K562 (cell line): ENCODE results near the gene DOP1A. TPM values are rescaled to one million over a fixed set of nuclear protein-coding genes. Genes with fewer than 3 reads are reported as not detected.

Experiments used
- CHD1 ChIP-seq: fragments of 200-600 bp; sonication (generic); IDR thresholded peaks from one replicate; pipeline ENCODE4 v1.6.1; 2012; ENCODE audit warnings: mild to moderate bottlenecking, moderate library complexity, low read length, inconsistent platforms
- FIP1L1 ChIP-seq: fragments of 200-400 bp; formaldehyde crosslinking; IDR thresholded peaks from 2 replicates; pipeline ENCODE4 v1.6.1; 2018; ENCODE audit warnings: mild to moderate bottlenecking, low read depth, low read length; ENCODE audit not compliant: poor library complexity, severe bottlenecking
- HDAC2 ChIP-seq: fragments of 450-650 bp; IDR thresholded peaks from 2 replicates; pipeline ENCODE4 v1.6.1; 2016; ENCODE audit warnings: mild to moderate bottlenecking
- MCM3 ChIP-seq: fragments of 450-650 bp; IDR thresholded peaks from 2 replicates; pipeline ENCODE4 v1.6.1; 2016
- MTA2 ChIP-seq: fragments of 450-650 bp; IDR thresholded peaks from 2 replicates; pipeline ENCODE4 v1.6.1; 2016; ENCODE audit warnings: low read depth
- NFE2L1 ChIP-seq: fragments of 450-650 bp; IDR thresholded peaks from 2 replicates; pipeline ENCODE4 v1.6.1; 2016; ENCODE audit warnings: missing genetic modification characterization, low read depth, mild to moderate bottlenecking, missing compliant biosample characterization, moderate library complexity, borderline replicate concordance
- POLR2G ChIP-seq: fragments of 200-400 bp; formaldehyde crosslinking; IDR thresholded peaks from 2 replicates; pipeline ENCODE4 v1.6.1; 2017; ENCODE audit warnings: low read depth, mild to moderate bottlenecking, antibody characterized with exemption, low read length, moderate library complexity
- RBBP5 ChIP-seq: fragments of 200-600 bp; sonication (generic); IDR thresholded peaks from 2 replicates; pipeline ENCODE4 v1.6.1; 2012; ENCODE audit warnings: borderline replicate concordance, mild to moderate bottlenecking, low read length, control low read depth, inconsistent platforms; ENCODE audit not compliant: insufficient read depth, poor library complexity, severe bottlenecking
- SLC30A9 ChIP-seq: fragments of 250-450 bp; sonication (Bioruptor Pico); IDR thresholded peaks from 2 replicates; pipeline ENCODE4 v1.8.0; 2022; ENCODE audit warnings: mild to moderate bottlenecking, moderate library complexity
- SUPT5H ChIP-seq: fragments of 450-650 bp; IDR thresholded peaks from 2 replicates; pipeline ENCODE4 v1.6.1; 2016
- ZNF507 ChIP-seq: conservative IDR thresholded peaks from 2 replicates; pipeline ENCODE4 v1.6.1; 2017; ENCODE audit warnings: missing genetic modification characterization, missing compliant biosample characterization
- polyA plus RNA-seq, 8 experiments: library from polyadenylated mRNA; depleted of rRNA in 4 of 8; stranded (reverse) in 5 of 8; unstranded in 3 of 8; fragments of >200 nt; fragmentation: Nextera tagmentation in 2 of 8; fragmentation: Illumina TruSeq in 1 of 8; extraction: Ambion mirVana in 2 of 8; extraction: Trizol in 1 of 8; gene quantifications; 2 replicates each; pipeline versions ENCODE4 v1.2.1 to v1.2.3, GENCODE V29; 2011 to 2014; ENCODE audit warnings: inconsistent platforms in 1 of 8, missing spikeins in 1 of 8
- total RNA-seq, 7 experiments: library from RNA; depleted of rRNA in 6 of 7; stranded (reverse); fragments of >200 nt in 6 of 7; fragmentation: Illumina TruSeq in 2 of 7; extraction: Trizol in 2 of 7; gene quantifications; 2 replicates each; pipeline versions ENCODE4 v1.2.1 to v1.2.3, GENCODE V29; 2011 to 2021; ENCODE audit warnings: low replicate concordance in 1 of 7
- TF ChIP-seq, protein P1 (sequence below), 2 experiments: fragments of 450-650 bp in 1 of 2; sonication (generic) in 1 of 2; formaldehyde crosslinking in 1 of 2; IDR thresholded peaks in 1 of 2; conservative IDR thresholded peaks in 1 of 2; 2 replicates each; pipeline versions ENCODE4 v1.6.1 to v1.8.1; 2016 to 2023; ENCODE audit warnings: mild to moderate bottlenecking in 2 of 2, moderate library complexity in 2 of 2, inconsistent platforms in 1 of 2, missing genetic modification reagents in 1 of 2
- TF ChIP-seq, protein P2 (sequence below), 3 experiments: IDR thresholded peaks in 2 of 3; conservative IDR thresholded peaks in 1 of 3; 2 replicates each; pipeline ENCODE4 v1.5.1; 2011 to 2012; ENCODE audit warnings: low read length in 3 of 3, mild to moderate bottlenecking in 3 of 3, control low read depth in 2 of 3, improper control_type of control experiment in 1 of 3, inconsistent platforms in 1 of 3, low read depth in 1 of 3, mixed read lengths in 1 of 3, moderate library complexity in 1 of 3; ENCODE audit not compliant: insufficient read depth in 2 of 3
- TF ChIP-seq, protein P3 (sequence below): fragments of 200-800 bp; sonication (Bioruptor generic); IDR thresholded peaks from 2 replicates; pipeline ENCODE4 v1.6.1; 2017; ENCODE audit warnings: missing genetic modification characterization, missing compliant biosample characterization
- TF ChIP-seq, protein P4 (sequence below): fragments of 450-650 bp; conservative IDR thresholded peaks from 2 replicates; pipeline ENCODE4 v1.6.1; 2016; ENCODE audit warnings: missing genetic modification characterization, low read depth, mild to moderate bottlenecking, missing compliant biosample characterization, moderate library complexity
- TF ChIP-seq, protein P5 (sequence below): sonication (generic); formaldehyde crosslinking; IDR thresholded peaks from 2 replicates; pipeline ENCODE4 v1.4.0; 2020; ENCODE audit warnings: mild to moderate bottlenecking, missing genetic modification reagents

The DOP1A gene
- total and polyA plus RNA-seq, 9 of the 15 experiments (the other 6 are each of a cell fraction or from before 2014, with no cell fraction given) = 0.75 to 10.5 (median 4.4) TPM

DNA sequence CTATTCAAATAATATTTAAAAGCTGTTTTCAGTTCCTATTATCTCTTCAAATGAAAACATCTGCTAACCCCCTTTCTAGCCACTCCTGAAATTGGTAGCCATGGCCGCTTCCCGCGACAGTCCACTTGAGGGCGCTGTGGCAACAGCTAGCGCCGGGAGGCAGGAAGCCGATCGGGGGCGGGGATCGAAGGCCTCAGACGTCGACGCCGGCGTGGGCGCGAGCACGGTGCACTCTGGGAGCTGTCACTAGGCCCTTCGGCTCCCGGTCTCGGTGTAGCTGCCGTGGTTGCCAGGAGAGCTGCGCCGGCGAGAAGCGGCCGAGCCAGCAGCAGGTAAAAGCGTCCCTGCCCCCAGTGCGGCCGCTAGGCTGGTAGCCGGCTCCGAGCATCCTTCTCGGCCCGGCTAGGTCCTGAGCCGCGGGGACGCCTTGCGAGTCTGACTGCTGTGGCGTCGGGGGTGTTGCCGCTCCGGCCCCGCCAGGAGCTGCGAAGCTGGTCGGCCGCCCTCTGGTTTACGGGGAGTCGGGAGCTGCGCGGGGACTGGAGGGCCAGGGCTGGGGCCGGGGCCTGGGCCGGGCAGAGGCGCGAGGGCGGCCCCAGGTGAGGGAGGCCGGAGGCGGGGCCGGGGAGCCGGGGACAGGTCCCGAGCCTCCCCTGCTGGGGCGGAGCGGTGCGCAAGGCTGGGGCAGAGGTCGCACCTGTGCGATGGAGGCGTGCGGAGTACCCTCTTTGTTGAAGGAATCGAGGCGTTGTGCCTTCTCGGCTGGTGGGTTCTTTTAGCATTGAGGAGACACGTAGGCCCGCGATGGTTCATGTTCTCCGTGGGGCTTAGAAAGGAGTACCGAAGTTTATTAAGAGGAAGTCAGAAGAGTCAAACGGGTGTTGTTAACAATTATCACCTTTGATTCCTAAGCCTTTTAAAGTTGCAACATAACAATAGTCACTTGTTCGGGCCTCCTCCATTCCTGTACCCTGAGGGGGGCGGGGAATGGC, at the start of gene DOP1A (continued):
- TF ChIP-seq, protein P1, sequence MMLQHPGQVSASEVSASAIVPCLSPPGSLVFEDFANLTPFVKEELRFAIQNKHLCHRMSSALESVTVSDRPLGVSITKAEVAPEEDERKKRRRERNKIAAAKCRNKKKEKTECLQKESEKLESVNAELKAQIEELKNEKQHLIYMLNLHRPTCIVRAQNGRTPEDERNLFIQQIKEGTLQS (IDR thresholded peaks at IDR 0.05) = no peak
- TF ChIP-seq, protein P1 (CRISPR knock-in tag; conservative IDR thresholded peaks at IDR 0.05) = peak; percentile 64; the same call in 1 of the 2 replicates
- TF ChIP-seq, protein P2, sequence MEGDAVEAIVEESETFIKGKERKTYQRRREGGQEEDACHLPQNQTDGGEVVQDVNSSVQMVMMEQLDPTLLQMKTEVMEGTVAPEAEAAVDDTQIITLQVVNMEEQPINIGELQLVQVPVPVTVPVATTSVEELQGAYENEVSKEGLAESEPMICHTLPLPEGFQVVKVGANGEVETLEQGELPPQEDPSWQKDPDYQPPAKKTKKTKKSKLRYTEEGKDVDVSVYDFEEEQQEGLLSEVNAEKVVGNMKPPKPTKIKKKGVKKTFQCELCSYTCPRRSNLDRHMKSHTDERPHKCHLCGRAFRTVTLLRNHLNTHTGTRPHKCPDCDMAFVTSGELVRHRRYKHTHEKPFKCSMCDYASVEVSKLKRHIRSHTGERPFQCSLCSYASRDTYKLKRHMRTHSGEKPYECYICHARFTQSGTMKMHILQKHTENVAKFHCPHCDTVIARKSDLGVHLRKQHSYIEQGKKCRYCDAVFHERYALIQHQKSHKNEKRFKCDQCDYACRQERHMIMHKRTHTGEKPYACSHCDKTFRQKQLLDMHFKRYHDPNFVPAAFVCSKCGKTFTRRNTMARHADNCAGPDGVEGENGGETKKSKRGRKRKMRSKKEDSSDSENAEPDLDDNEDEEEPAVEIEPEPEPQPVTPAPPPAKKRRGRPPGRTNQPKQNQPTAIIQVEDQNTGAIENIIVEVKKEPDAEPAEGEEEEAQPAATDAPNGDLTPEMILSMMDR (IDR thresholded peaks at IDR 0.05 in 2 of 3, conservative IDR thresholded peaks at IDR 0.05 in 1 of 3; ENCODE audit: insufficient read depth in 2 of 3, low read depth in 1 of 3, low read length in 3 of 3) = peak; percentile 94 to 98 (median 95)
- TF ChIP-seq NFE2L1 (tag) (no peak), HDAC2 (peak; percentile 77), MTA2 (no peak), CHD1 (peak; percentile 55), RBBP5 (peak; percentile 95), MCM3 (no peak), POLR2G (peak; percentile 79), FIP1L1 (peak; percentile 43), SUPT5H (0 out of 2 replicates have a peak, but pooled peaks have one; percentile 32), SLC30A9 (no peak), ZNF507 (tag) (no peak)
- TF ChIP-seq, protein P3, sequence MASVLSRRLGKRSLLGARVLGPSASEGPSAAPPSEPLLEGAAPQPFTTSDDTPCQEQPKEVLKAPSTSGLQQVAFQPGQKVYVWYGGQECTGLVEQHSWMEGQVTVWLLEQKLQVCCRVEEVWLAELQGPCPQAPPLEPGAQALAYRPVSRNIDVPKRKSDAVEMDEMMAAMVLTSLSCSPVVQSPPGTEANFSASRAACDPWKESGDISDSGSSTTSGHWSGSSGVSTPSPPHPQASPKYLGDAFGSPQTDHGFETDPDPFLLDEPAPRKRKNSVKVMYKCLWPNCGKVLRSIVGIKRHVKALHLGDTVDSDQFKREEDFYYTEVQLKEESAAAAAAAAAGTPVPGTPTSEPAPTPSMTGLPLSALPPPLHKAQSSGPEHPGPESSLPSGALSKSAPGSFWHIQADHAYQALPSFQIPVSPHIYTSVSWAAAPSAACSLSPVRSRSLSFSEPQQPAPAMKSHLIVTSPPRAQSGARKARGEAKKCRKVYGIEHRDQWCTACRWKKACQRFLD (CRISPR knock-in tag) = no peak
- TF ChIP-seq, protein P4, sequence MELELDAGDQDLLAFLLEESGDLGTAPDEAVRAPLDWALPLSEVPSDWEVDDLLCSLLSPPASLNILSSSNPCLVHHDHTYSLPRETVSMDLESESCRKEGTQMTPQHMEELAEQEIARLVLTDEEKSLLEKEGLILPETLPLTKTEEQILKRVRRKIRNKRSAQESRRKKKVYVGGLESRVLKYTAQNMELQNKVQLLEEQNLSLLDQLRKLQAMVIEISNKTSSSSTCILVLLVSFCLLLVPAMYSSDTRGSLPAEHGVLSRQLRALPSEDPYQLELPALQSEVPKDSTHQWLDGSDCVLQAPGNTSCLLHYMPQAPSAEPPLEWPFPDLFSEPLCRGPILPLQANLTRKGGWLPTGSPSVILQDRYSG (tag) = no peak
- TF ChIP-seq, protein P5, sequence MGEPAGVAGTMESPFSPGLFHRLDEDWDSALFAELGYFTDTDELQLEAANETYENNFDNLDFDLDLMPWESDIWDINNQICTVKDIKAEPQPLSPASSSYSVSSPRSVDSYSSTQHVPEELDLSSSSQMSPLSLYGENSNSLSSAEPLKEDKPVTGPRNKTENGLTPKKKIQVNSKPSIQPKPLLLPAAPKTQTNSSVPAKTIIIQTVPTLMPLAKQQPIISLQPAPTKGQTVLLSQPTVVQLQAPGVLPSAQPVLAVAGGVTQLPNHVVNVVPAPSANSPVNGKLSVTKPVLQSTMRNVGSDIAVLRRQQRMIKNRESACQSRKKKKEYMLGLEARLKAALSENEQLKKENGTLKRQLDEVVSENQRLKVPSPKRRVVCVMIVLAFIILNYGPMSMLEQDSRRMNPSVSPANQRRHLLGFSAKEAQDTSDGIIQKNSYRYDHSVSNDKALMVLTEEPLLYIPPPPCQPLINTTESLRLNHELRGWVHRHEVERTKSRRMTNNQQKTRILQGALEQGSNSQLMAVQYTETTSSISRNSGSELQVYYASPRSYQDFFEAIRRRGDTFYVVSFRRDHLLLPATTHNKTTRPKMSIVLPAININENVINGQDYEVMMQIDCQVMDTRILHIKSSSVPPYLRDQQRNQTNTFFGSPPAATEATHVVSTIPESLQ (CRISPR knock-in tag) = 0 out of 2 replicates have a peak, but pooled peaks have one; percentile 72
